MG63 (cell line): ENCODE measurements around the gene CXorf65. TPM values are rescaled to one million over a fixed set of nuclear protein-coding genes. Genes with fewer than 3 reads are reported as not detected.

Experiments used
- DNase-seq: peaks from one replicate; pipeline ENCODE4 v3.0.0-alpha.2; 2020
- H3K27me3 ChIP-seq: fragments of 250-450 bp; sonication (Bioruptor Pico); 2 replicates; pipeline ENCODE4 v1.5.1; 2020; ENCODE audit warnings: mild to moderate bottlenecking, moderate library complexity
- H3K36me3 ChIP-seq: fragments of 250-450 bp; sonication (Bioruptor Pico); 2 replicates; pipeline ENCODE4 v1.5.1; 2020; ENCODE audit warnings: mild to moderate bottlenecking, moderate library complexity
- H3K4me3 ChIP-seq: fragments of 250-450 bp; sonication (Bioruptor Pico); 2 replicates; pipeline ENCODE4 v1.5.1; 2020; ENCODE audit warnings: mild to moderate bottlenecking, moderate library complexity
- H3K9me3 ChIP-seq: fragments of 250-450 bp; sonication (Bioruptor Pico); 2 replicates; pipeline ENCODE4 v1.5.1; 2020; ENCODE audit warnings: mild to moderate bottlenecking, moderate library complexity
- total RNA-seq: library from RNA; depleted of rRNA; stranded (reverse); fragments of >200 nt; shearing (Covaris generic); gene quantifications from 2 replicates; pipeline ENCODE4 v1.2.3, GENCODE V29; 2014; ENCODE audit warnings: low replicate concordance

Gene CXorf65
- total RNA-seq, 1 experiment from 2014 or later: not detected

DNA sequence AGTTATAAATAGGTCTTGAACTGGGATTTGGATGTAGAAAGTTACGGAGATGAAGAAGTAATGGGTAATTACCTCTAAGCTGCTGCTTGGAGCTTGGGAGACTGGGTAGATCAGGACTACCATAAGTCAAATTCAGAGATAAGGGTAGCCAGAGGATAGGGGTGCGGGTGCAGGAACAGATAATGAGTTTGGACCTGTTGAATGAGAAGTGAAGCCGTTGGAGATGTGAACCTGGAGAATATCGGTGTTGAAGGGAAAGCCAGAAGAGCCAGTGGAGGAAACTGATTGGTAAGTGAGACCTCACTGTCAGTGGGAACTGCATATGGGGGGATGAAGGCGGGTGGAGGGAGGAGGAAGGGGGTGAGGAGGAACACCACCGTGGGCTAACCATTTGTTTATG is 11.5 kb downstream of the CXorf65 start:
- no peaks in the 10 kb centered on the region for H3K36me3 ChIP-seq
- H3K9me3 ChIP-seq: no peaks in the 10 kb centered on the region
- DNase-seq: no peak
- H3K27me3 ChIP-seq: no peaks in the 10 kb centered on the region
- H3K4me3 ChIP-seq: peak overlapping the region; percentile 58

DNA sequence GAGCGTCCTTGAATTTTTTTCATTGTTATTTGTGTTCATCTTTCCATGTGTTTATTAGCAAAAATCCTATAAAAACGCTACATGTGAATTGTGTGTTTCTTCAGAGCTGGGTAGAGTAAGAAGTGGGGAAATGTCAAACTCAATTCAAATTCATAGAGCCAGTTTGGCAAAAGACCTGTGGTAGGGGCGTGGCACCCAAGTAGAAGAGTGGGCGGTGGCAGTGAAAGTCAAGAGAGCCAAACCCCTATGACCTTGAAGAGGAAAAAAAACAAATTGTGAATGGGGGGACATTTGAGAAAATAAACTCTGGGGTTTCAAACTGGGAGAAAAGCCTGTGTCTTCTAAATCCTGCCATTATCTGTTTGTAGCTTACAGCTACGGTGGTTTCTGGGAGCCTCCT is 15.3 kb downstream of the CXorf65 start:
- H3K36me3 ChIP-seq: no peaks in the 10 kb centered on the region
- H3K9me3 ChIP-seq: no peaks in the 10 kb centered on the region
- H3K4me3 ChIP-seq: no peak overlapping the region
- H3K27me3 ChIP-seq: no peaks in the 10 kb centered on the region
- DNase-seq: no peak

DNA sequence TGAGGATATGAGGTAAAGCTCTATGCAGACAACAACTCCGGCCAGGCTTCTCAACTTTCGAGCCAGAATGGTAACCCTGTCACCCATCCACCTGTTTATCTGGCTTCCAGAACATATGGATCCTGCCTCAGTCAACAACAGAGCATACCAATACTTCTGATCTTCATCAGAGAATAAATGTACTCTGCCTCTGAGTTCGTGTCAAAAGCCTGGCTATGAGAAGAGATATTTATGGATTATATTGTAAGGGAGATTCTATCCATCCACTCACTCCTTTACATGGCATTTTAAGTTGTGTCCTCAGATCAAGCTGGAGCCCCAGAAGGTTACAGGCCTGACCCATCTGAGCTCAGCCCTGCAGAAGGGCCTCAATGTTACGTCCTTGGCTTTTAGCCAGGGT is 20.6 kb downstream of the CXorf65 start:
- Histone ChIP-seq H3K27me3 (no peaks in the 10 kb centered on the region), H3K4me3 (no peak overlapping the region), H3K36me3 (no peaks in the 10 kb centered on the region), H3K9me3 (no peaks in the 10 kb centered on the region)
- no peak for DNase-seq

GRCh38 chrX:71082822-71083221 is 23.7 kb downstream of the CXorf65 start:
- H3K9me3 ChIP-seq: no peaks in the 10 kb centered on the region
- DNase-seq: no peak
- H3K4me3 ChIP-seq: no peak overlapping the region
- no peaks in the 10 kb centered on the region for H3K36me3 ChIP-seq
- no peaks in the 10 kb centered on the region for H3K27me3 ChIP-seq

- Histone ChIP-seq H3K9me3 (no peaks in the 10 kb centered on the region), H3K4me3 (no peak overlapping the region), H3K27me3 (no peaks in the 10 kb centered on the region), H3K36me3 (no peaks in the 10 kb centered on the region)
- no peak for DNase-seq
Observed at GRCh38 chrX:71082124-71082647, 24.4 kb downstream of the CXorf65 start.

- Histone ChIP-seq H3K27me3 (no peaks in the 10 kb centered on the region), H3K36me3 (no peaks in the 10 kb centered on the region), H3K4me3 (no peak overlapping the region), H3K9me3 (no peaks in the 10 kb centered on the region)
- no peak for DNase-seq
Observed at GRCh38 chrX:71081330-71082123, 25.0 kb downstream of the CXorf65 start.

DNA sequence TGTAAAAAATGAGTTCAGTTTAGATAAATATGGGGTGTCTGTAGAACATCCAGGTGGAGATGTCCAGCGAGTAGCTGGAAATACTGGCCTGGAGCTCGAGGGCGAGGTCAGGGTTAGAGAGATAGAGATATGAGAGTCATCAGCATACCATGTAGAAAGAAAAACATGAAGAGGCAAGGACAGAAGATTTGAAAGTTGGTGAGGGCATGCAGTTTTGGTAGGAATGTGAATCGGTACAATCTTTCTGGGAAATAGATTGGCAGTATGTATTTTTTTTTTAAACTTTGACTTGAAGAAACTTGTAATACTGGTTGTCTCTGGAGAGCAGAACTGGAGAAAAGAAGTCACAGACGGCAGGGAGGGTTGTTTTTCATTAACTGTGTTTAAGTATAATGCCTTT is 36.0 kb downstream of the CXorf65 start:
- Histone ChIP-seq H3K27me3 (no peaks in the 10 kb centered on the region; the same call in 1 of the 2 replicates), H3K4me3 (no peak overlapping the region), H3K9me3 (no peaks in the 10 kb centered on the region), H3K36me3 (no peaks in the 10 kb centered on the region; the same call in 1 of the 2 replicates)
- DNase-seq: no peak

- Histone ChIP-seq H3K9me3 (no peaks in the 10 kb centered on the region), H3K36me3 (no peaks in the 10 kb centered on the region; the same call in 1 of the 2 replicates), H3K4me3 (peak within 1 kb of the TSS; percentile 86), H3K27me3 (no peaks in the 10 kb centered on the region; the same call in 1 of the 2 replicates)
- peak; percentile 94 for DNase-seq
Observed at GRCh38 chrX:71068044-71068918, 38.3 kb downstream of the CXorf65 start, which contains the start of gene SNX12. SNX12 (minus strand) TSS chrX:71068334; CDS start chrX:71068306, 28 bp downstream.

DNA sequence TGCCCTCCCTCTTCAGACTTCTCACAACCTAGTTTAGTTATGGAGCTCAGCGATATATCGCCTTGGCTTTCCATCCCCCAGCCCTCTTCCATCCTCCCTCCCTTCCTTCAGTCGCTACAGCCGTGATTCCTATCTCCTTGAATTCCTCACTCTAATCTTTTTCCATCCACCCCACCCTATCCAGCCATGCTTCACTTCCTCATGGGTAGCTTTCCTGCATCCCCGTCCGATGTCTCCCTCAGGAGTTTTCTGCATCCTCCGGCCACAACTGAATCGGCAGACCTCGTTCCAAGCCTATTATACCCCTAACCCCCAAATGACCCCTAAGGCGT is 38.9 kb downstream of the CXorf65 start:
- H3K4me3 ChIP-seq: peak overlapping the region; percentile 86
- no peak for DNase-seq

GRCh38 chrX:71067089-71067488 is 39.5 kb downstream of the CXorf65 start:
- peak overlapping the region; percentile 86 for H3K4me3 ChIP-seq
- no peaks in the 10 kb centered on the region for H3K27me3 ChIP-seq
- no peaks in the 10 kb centered on the region for H3K9me3 ChIP-seq
- no peak for DNase-seq
- H3K36me3 ChIP-seq: no peaks in the 10 kb centered on the region; the same call in 1 of the 2 replicates

More for the DNA sequence above, 38.9 kb downstream of the CXorf65 start:
- H3K27me3 ChIP-seq: no peaks in the 10 kb centered on the region; the same call in 1 of the 2 replicates
- H3K9me3 ChIP-seq: no peaks in the 10 kb centered on the region
- H3K36me3 ChIP-seq: no peaks in the 10 kb centered on the region; the same call in 1 of the 2 replicates

DNA sequence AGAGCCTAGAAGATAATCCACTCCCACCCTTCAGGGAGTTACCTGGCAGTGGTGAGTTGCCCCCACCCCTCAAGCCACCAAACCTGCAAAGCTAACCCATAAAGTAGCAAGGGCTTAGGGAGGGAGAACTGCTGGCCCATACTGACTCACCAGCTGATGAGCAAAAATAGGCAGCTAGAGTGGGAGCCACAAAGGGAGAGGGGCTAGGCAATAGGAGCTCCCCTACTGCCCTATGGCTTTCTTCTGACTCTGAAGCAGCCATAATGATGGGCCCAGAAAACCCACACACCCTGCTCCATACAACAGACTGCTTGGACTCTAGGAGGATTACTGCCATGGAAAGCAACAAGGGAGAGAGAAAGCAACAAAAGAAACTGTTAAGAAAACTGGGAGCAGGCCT is 46.4 kb downstream of the CXorf65 start:
- H3K27me3 ChIP-seq: no peaks in the 10 kb centered on the region
- H3K9me3 ChIP-seq: no peaks in the 10 kb centered on the region
- H3K4me3 ChIP-seq: no peak overlapping the region
- DNase-seq: no peak
- H3K36me3 ChIP-seq: no peaks in the 10 kb centered on the region; the same call in 1 of the 2 replicates

DNA sequence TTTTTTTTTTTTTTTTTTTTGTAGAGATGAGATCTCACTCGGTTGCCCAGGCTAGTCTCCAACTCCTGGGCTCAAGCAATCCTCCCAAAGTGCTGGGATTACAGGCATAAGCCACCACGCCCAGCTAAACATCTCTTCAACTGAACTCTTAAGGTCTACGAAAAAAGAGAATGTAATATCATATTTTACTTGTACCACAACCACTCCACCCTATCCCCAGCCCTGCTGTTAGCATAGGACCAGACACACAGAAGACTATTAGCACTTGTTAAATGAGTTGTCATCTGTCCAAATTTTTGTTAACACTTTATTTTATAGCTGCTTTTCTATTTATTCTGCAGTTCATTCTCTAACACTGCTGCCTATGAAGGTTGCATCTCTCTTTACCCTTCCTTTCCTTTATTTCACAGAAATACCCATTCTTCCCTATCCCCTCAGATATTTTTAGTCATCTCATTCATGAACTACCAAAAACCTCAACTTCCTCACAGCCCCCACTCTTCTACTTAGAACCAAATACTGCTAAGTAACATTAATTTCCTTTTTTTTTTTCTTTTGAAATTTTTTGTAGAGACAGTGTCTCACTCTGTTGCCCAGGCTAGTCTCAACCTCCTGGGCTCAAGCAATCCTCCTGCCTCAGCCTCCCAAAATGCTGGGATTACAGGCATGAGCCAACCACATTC is 48.6 kb downstream of the CXorf65 start:
- H3K36me3 ChIP-seq: no peaks in the 10 kb centered on the region; the same call in 1 of the 2 replicates
- no peaks in the 10 kb centered on the region for H3K27me3 ChIP-seq
- DNase-seq: no peak
- H3K4me3 ChIP-seq: no peak overlapping the region
- H3K9me3 ChIP-seq: no peaks in the 10 kb centered on the region

DNA sequence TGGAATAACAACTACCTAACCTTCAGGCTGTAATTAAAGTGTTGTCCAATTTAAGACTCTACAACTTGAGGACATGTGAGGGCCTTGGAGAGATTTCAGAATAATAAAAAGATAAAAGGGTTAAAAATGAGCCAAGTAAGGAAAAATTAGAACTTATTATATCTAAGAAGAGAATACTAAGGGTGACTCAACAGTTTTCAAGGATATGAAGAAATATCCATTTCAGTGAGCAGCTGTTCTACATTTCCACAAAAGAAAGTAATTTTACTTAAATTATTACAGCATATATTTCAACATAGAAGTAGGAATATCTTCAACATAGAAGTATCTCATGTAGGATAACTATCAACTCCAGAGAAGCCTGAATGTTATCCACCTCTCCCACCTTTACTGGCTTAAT is 49.7 kb downstream of the CXorf65 start:
- Histone ChIP-seq H3K27me3 (no peaks in the 10 kb centered on the region), H3K36me3 (no peaks in the 10 kb centered on the region; the same call in 1 of the 2 replicates), H3K4me3 (no peak overlapping the region), H3K9me3 (no peaks in the 10 kb centered on the region)
- DNase-seq: no peak
